HG03432 (cell line): ENCODE results near the gene RPTOR.
"Not testable (repeated sequence)": the region's sequence is repeated elsewhere in the genome, so short reads cannot be mapped to it uniquely, and the experiment has no call there.

Experiments
- ATAC-seq: cut with Tn5 transposase; IDR thresholded peaks from one replicate; pipeline ENCODE4 v1.9.1; 2021; ENCODE audit warnings: mild to moderate bottlenecking, moderate library complexity; ENCODE audit not compliant: unreplicated experiment

Gene RPTOR

GRCh38 chr17:80740141-80740540, 195.5 kb downstream of the RPTOR start:
- no peak for ATAC-seq

- ATAC-seq = no peak
Measured at GRCh38 chr17:80742091-80742490, 197.5 kb downstream of the RPTOR start.

GRCh38 chr17:80742581-80743180, 198.0 kb downstream of the RPTOR start:
- no peak for ATAC-seq

GRCh38 chr17:80743181-80743771, 198.6 kb downstream of the RPTOR start:
- ATAC-seq = no peak

GRCh38 chr17:80743973-80744372, 199.3 kb downstream of the RPTOR start:
- not testable (repeated sequence) for ATAC-seq

GRCh38 chr17:80744725-80745124, 200.1 kb downstream of the RPTOR start:
- not testable (repeated sequence) for ATAC-seq

- ATAC-seq = no peak
Measured at GRCh38 chr17:80745183-80745582, 200.5 kb downstream of the RPTOR start.

GRCh38 chr17:80746262-80746935, 201.8 kb downstream of the RPTOR start:
- no peak for ATAC-seq

GRCh38 chr17:80747469-80747868, 202.8 kb downstream of the RPTOR start:
- no peak for ATAC-seq

- ATAC-seq = no peak
Measured at GRCh38 chr17:80749611-80750010, 205.0 kb downstream of the RPTOR start.

GRCh38 chr17:80750263-80750662, 205.6 kb downstream of the RPTOR start:
- no peak for ATAC-seq

GRCh38 chr17:80751070-80751945, 206.7 kb downstream of the RPTOR start:
- no peak for ATAC-seq

- no peak for ATAC-seq
Measured at GRCh38 chr17:80751946-80752581, 207.4 kb downstream of the RPTOR start.

- ATAC-seq = no peak
Measured at GRCh38 chr17:80753685-80754345, 209.2 kb downstream of the RPTOR start.

- ATAC-seq = no peak
Measured at GRCh38 chr17:80754846-80755245, 210.2 kb downstream of the RPTOR start.

GRCh38 chr17:80755650-80756405, 211.2 kb downstream of the RPTOR start:
- no peak for ATAC-seq

GRCh38 chr17:80758481-80759376, 214.1 kb downstream of the RPTOR start:
- no peak for ATAC-seq

GRCh38 chr17:80759377-80759673, 214.7 kb downstream of the RPTOR start:
- ATAC-seq = no peak

GRCh38 chr17:80760511-80760911, 215.9 kb downstream of the RPTOR start:
- no peak for ATAC-seq
